ENCODE measurements around the gene NRARP.

Gene NRARP

DNA sequence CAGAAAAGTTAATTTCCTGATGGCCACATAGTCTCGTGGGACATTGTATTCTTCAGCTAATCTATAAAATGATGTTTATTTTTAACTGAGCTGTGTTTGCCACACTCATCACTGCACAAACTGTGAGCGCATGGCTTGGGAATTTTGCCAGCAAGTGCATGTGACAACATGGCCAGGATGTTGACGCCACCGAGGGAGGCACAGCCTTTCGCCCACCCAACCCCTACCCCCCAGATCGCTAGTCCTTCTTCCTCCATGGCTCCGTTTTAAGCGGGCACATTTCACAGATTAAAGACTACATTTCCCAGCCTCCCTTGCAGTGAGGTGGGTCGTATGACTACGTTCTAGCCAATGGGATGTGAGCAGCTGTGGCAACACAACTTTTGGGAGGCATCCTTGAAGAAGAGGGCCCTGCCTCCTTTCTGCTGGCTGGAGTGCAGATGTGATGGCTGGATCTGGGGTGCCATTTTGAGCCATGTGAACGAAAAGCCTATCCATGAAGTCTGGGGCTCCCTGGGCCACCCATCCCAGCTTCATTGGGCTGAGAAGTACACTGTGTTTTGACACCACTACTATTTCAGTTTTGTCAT is 7.9 kb downstream of the NRARP start:
- no peak overlapping the region for H3K4me3 Mint-ChIP-seq
- H3K36me3 Mint-ChIP-seq: no peaks in the 10 kb centered on the region
- H3K9me3 Mint-ChIP-seq: no peaks in the 10 kb centered on the region
- H3K27ac Mint-ChIP-seq: no peak overlapping the region
- H3K27me3 Mint-ChIP-seq: peaks cover 7% of the 10 kb centered on the region
- H3K4me1 Mint-ChIP-seq: peaks cover 9% of the 10 kb centered on the region
- DNase-seq (ENCODE audit: low spot score in 2 of 2) (no peak), ATAC-seq (ENCODE audit: low read depth) (peak; percentile 28)

DNA sequence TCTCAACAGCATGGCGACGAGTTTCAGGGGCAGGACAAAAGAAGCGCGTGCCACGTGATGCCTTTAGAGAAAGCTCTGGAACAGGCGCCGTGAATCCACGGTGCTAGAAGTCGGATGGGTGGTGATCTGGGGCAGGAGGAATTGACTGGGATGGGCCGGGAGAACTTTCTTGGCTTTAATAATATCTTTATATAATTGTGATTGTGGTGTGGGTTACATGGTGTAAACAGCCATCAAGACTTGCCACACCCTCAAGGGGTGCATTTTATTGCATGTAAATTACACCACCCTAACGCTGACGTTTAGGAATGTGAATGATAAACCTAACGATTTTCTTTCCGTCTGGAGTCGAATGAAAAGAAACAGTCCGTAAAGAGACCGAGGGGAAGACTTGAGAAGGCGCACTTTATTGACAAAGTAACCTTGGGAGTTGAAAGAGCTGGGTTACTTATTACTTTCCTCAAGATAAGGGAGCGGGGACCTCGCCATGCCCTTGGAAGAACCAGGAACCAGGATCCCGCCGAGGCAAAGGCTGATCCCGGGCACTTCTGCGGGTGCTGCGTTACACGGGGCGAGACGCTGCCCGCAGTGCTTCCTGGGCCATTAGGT is 8.5 kb downstream of the NRARP start:
- no peaks in the 10 kb centered on the region for H3K36me3 Mint-ChIP-seq
- no peak overlapping the region for H3K27ac Mint-ChIP-seq
- H3K4me1 Mint-ChIP-seq: peaks cover 9% of the 10 kb centered on the region
- ATAC-seq (ENCODE audit: low read depth) (no peak), DNase-seq (ENCODE audit: low spot score in 2 of 2) (no peak)
- H3K9me3 Mint-ChIP-seq: no peaks in the 10 kb centered on the region
- peaks cover 7% of the 10 kb centered on the region for H3K27me3 Mint-ChIP-seq
- H3K4me3 Mint-ChIP-seq: no peak overlapping the region

DNA sequence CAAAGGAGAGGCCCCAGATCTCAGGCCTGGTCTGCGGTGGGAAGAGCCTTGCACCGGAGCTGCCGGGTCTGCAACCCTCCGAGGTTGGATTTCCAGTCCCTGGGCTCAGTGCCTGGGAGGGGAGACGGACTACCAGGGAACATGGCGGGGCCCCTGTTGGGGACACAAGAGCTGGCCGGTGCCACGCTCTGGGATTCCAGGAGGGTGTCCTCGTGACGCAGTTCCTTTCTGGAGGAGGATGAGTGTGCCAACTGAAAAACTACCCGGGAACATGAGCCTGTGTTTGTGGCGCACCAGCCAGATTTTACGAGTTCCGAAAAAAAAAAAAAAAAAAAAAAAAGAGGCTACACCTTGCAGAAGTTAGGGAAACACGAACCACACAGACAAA is 9.0 kb downstream of the NRARP start:
- ATAC-seq (ENCODE audit: low read depth) (no peak), DNase-seq (ENCODE audit: low spot score in 2 of 2) (no peak)
- H3K27me3 Mint-ChIP-seq: peaks cover 7% of the 10 kb centered on the region
- H3K4me3 Mint-ChIP-seq: no peak overlapping the region
- peaks cover 9% of the 10 kb centered on the region for H3K4me1 Mint-ChIP-seq
- H3K36me3 Mint-ChIP-seq: no peaks in the 10 kb centered on the region
- H3K27ac Mint-ChIP-seq: no peak overlapping the region
- H3K9me3 Mint-ChIP-seq: no peaks in the 10 kb centered on the region

DNA sequence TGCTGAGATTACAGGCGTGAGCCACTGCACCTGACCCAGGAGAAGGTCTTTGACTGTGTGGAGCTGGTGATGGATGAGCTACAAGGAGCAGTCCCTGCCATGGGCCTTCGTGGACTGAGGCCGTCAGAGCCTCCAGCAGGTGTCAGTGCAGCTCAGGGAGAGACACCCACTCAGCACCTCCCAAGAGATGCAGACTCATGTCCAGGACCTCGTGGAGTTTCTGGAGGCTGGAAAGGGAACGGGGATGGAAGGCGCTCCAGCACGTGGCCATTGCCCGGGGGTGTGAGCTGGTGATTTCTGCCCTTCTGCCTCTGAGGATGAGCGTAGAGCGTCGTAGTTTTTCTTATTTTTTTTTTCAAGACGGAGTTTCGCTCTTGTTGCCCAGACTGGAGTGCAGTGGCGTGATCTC is 15.1 kb downstream of the NRARP start:
- H3K4me3 Mint-ChIP-seq: peak overlapping the region; percentile 58
- ATAC-seq (ENCODE audit: low read depth) (peak; percentile 14), DNase-seq (ENCODE audit: low spot score in 2 of 2) (no peak)
- peaks cover 8% of the 10 kb centered on the region for H3K36me3 Mint-ChIP-seq
- no peaks in the 10 kb centered on the region for H3K27me3 Mint-ChIP-seq
- H3K9me3 Mint-ChIP-seq: no peaks in the 10 kb centered on the region
- peak overlapping the region; percentile 71 for H3K27ac Mint-ChIP-seq
- H3K4me1 Mint-ChIP-seq: peaks cover 16% of the 10 kb centered on the region

DNA sequence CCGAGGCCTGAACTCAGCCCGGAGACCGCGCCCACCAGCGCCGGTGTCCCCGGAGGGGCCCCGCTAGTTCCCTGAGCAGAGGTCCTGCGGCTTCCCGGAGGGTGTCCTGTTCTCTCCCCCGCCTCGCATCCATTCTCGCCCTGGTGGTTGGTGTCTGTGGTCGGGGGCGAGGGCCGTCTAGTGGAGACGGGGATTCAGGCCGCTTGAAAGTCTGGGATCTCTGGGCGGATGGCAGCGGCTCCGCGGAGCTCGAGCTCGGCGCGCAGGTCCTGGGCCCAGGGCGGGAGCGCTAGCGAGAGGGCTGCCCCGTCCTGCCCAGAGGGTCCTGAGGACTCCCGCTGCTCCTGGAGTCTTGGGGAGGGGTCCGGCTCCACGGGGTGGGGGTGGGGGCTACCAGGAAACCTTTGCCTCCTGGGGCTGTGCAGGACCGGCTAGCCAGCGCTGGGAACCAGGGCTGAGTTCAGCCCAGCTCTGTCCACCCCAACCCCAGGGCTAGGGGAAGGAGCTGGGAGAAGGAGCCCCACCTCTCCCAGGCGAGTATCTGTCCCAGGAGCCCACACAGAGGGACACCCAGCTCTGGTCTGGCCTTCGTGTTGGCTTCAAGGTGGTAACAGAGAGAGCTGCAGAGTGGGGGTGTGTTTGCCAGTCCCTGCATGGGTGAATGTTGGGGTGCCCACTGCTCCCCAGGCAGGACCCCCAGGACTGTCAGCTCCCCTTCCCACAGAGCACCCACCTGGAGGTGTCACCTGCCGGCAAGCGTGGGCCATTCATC is 20.5 kb downstream of the NRARP start:
- DNase-seq (ENCODE audit: low spot score in 2 of 2): no peak
- no peak for ATAC-seq (ENCODE audit: low read depth)
- peak overlapping the region; percentile 94 for H3K27ac Mint-ChIP-seq
- H3K36me3 Mint-ChIP-seq: peaks cover 4% of the 10 kb centered on the region
- H3K4me3 Mint-ChIP-seq: no peak overlapping the region
- no peaks in the 10 kb centered on the region for H3K9me3 Mint-ChIP-seq
- H3K4me1 Mint-ChIP-seq: peaks cover 20% of the 10 kb centered on the region
- H3K27me3 Mint-ChIP-seq: no peaks in the 10 kb centered on the region

DNA sequence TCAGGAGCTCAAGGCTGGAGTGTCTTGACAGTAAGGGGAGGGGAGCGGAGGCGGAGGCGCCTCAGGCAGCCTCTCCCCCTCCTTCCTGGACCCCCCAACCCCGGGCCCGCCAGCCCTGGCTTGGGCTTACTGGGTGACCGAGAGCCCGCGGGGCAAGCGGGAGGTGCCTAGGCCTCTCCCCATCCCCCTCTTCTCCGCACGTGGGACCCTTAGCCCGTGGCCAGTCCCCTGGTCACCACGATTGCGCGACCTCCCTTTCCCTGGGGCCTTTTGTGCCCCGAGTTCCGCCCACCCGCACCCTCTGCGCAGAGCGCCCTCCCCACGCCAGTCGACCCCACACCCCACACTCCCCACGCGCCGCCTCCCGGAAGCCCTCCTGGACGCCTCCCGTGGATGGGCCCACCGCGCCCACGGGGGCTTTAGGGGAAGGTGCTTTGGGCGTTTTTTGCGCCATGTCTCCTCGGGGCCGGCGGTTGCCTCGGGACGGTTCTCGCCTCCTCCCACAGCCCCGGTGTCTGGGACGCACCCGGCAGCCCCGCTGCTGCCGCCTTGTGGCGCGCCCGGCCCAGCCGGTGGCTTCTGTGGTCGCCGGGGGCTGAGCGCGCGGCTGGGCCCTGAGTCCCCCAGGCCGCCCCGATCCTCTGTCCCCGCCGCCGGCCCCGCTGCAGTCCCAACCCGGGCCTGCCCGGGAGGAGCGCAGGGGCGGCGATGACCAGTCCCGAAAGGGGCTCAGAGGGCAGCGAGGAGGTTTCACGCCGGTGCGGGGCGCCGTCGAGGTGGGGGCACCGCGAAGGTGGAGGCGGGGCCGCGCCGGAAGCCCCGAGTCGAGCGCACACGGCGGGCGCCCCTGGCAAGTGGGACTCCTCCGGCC is 21.4 kb downstream of the NRARP start:
- ATAC-seq (ENCODE audit: low read depth) (peak; percentile 43), DNase-seq (ENCODE audit: low spot score in 2 of 2) (no peak)
- Mint-ChIP-seq H3K9me3 (no peaks in the 10 kb centered on the region), H3K27ac (no peak overlapping the region), H3K4me1 (peaks cover 21% of the 10 kb centered on the region), H3K27me3 (no peaks in the 10 kb centered on the region), H3K36me3 (peaks cover 4% of the 10 kb centered on the region), H3K4me3 (no peak overlapping the region)

DNA sequence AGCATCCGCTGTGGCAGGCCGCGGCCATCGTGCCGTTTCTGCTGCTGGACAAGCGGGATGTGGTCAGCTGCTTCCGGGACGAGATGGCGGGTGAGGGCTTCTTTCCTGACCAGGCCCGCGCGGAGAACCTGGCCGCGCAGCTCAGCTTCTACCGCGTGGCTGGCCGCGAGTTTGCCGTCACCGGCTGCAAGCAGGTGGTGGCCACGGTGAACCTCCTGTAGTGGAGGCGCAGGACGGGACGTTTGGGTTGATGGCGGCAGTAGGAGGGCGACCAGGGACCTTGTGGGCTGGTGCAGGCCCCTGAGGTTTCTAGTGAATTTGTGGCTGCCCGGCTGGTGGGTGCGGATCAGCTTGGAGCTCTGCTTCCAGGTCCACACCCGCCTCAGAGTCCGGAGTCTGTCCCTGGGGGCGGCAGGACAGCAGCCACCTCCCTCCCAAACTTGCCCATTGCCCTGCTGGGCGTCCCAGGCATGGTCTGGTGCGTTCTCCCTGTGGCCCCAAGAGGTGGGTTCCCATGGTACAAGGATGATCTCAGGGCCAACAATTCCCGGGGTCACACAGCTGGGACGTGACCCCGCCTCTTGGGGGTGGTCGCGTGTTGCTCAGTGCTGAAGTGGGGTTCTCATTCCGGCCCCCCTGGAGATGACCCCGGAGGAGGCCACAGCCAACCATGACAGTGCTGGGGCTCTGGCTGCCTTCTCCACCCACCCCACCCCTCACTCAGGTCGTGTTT is 22.2 kb downstream of the NRARP start:
- Mint-ChIP-seq H3K9me3 (no peaks in the 10 kb centered on the region), H3K27ac (no peak overlapping the region), H3K4me3 (peak overlapping the region; percentile 27), H3K4me1 (peaks cover 25% of the 10 kb centered on the region), H3K27me3 (no peaks in the 10 kb centered on the region), H3K36me3 (peaks cover 2% of the 10 kb centered on the region)
- no peak for DNase-seq (ENCODE audit: low spot score in 2 of 2)
- ATAC-seq (ENCODE audit: low read depth): no peak

DNA sequence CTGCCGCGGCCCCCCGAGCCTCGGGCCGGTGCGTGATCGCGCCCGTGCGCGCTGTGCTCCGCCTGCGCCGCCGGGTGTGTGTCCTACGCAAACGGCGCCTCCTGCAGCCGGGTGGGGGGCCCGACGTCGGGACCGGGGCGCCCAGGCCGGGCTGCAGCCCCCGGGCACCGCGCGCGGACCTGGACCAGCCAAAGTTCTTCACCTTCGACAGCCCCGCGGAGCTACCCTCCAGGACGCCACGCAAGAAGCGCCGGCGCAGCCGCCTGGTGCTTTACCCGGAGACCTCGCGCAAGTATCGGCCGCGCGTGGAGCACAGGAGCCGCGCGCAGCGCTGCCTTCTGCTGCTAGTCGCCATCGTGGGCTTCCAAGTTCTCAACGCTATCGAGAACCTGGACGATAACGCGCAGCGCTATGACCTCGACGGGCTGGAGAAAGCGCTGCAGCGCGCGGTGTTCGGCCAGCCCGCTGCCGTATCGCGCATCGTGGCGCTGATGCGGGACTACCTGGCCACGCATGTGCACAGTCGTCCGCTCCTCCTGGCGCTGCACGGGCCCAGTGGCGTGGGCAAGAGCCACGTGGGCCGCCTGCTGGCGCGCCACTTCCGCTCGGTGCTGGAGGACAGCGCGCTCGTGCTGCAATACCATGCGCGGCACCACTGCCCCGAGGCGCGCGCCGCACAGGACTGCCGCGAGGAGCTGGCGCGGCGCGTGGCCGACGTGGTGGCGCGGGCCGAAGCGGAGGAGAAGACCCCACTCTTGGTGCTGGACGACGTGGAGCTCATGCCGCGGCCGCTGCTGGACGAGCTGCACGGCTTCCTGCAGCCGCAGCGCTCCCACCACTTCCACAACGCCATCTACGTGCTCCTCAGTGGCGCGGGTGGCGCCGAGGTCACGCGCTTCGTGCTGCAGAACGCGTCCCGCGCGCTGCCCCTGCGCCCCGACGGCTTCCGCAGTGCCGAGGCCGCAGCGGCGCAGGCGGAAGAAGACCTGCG is 23.1 kb downstream of the NRARP start:
- Mint-ChIP-seq H3K27ac (no peak overlapping the region), H3K9me3 (no peaks in the 10 kb centered on the region), H3K36me3 (peaks cover 2% of the 10 kb centered on the region), H3K4me3 (no peak overlapping the region), H3K27me3 (no peaks in the 10 kb centered on the region), H3K4me1 (peaks cover 30% of the 10 kb centered on the region)
- DNase-seq (ENCODE audit: low spot score in 2 of 2) (no peak), ATAC-seq (ENCODE audit: low read depth) (no peak)

DNA sequence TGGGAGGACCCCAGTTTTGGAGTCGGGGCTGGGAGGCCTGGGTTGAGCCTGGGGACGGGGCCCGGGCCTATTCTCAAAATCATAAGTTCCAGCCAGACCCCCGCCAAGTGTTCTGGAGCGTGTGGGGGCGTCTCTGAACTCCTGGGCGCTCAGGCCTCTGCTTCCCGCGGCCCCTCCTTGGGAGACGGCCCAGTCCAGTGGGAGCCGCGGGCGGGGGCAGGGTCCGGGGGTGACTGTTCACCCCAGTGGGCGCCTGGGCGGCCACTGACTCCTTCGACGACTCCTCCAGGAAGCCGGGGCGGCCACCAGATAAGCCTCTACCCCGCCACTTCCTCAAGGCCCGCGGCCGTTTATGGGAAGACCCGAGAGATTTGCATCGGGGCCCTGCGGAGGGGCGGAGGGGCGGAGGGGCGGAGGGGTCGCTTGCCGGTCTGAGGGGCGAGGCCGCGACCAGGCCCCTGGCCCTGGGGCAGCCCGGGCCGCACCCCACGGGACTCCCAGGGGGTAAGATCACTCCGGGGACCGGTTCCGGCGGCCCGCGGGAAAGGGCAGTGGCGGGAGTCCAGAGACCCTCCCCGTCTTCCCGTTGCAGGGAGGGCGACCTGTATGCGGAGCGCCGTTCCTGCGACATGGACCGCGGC is 23.9 kb downstream of the NRARP start:
- ATAC-seq (ENCODE audit: low read depth): peak; percentile 14
- Mint-ChIP-seq H3K27me3 (no peaks in the 10 kb centered on the region), H3K27ac (peak overlapping the region; percentile 86), H3K4me3 (peak overlapping the region; percentile 94), H3K36me3 (peaks cover 2% of the 10 kb centered on the region), H3K9me3 (no peaks in the 10 kb centered on the region), H3K4me1 (peaks cover 30% of the 10 kb centered on the region)
- DNase-seq (ENCODE audit: low spot score in 2 of 2): no peak

DNA sequence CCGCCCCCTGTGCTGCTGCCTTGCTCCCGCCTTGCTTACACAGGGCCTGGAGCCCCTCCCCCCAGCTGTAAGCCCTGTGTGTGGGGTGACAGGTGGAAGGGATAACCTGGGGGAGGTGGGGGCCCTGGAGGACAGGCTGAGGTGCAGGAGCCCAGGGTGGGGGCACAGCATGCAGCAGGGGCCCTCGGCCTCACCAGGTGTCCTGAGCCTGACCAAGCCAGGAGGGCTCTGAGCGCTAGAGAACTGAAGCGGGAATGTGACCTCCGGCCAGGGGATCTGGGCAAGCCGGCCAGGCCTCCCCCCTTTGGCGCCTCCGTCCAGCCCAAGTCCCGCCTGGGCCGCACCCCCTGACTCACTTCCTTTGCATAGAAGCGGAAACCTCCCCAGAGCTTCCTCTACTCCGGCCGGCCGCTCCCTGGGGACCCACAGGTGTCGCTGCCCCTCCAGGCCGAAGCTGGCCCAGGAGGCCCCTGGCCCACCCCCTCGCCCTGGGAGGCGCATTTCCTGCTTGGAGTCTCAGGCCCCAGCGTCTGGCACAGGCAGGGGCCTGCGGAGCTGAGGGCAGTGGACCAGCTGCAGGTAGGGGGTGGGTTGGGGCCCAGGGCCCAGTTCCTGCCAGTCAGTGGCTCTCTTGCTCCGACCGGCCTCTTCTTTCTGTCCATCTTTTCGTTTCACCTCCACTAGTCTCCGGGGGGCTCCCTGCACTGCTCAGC is 24.6 kb downstream of the NRARP start, which contains the start of gene TOR4A:
TOR4A (plus strand) TSS at position 398 of the 713 bp plus-strand sequence. CDS start 964 bp downstream, outside the sequence.
- H3K27me3 Mint-ChIP-seq: no peaks in the 10 kb centered on the region
- H3K27ac Mint-ChIP-seq: peak within 1 kb of the TSS; percentile 86
- H3K4me1 Mint-ChIP-seq: peaks cover 28% of the 10 kb centered on the region
- peak within 1 kb of the TSS; percentile 94 for H3K4me3 Mint-ChIP-seq
- DNase-seq (ENCODE audit: low spot score in 2 of 2) (no peak), ATAC-seq (ENCODE audit: low read depth) (peak; percentile 54)
- H3K36me3 Mint-ChIP-seq: peaks cover under 1% of the 10 kb centered on the region
- H3K9me3 Mint-ChIP-seq: no peaks in the 10 kb centered on the region

DNA sequence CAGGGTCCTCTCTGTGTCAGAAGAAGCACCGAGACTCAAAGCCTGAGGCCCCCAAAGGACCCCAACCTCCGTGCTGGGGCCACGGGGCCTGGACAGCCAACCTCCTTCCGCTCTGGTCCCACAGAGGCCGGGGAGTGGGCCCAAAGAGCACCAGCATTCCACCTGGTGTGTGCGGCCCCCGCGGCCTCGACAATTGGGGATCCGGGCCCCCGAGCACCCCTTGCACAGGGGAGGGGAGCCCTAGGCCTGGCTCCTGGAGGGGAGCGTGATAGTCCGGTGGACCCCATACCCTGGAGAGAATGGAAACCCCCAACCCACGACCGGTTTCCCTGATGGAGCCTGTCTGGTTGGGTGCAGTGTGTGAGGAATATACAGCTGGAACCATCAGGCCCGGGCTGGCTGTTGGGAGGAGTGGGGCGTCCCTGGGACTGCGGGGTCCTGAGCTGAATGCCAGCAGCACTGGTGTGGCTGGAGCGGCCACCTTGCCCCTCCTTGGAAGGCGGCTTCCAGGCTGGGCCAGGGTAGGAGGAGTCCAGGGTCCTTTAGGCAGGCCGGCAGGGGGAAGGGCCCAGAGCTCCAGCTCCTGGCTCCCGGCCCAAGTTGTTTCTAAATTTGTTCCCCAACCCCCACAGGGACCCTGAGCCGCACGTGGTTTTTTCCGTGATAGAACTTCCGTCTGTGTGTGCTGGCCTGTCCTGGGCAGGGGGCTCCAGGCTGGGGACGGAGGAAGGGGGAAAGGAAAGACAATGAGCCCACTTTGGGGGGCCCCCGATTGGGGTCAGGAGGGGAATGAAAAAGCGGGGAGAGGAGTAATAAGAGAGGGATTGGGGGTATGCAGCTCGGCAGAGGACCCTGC is 25.4 kb downstream of the NRARP start:
- H3K4me1 Mint-ChIP-seq: peaks cover 23% of the 10 kb centered on the region
- peak overlapping the region; percentile 86 for H3K27ac Mint-ChIP-seq
- H3K9me3 Mint-ChIP-seq: no peaks in the 10 kb centered on the region
- peak overlapping the region; percentile 94 for H3K4me3 Mint-ChIP-seq
- no peaks in the 10 kb centered on the region for H3K36me3 Mint-ChIP-seq
- DNase-seq (ENCODE audit: low spot score in 2 of 2): no peak
- no peaks in the 10 kb centered on the region for H3K27me3 Mint-ChIP-seq
- no peak for ATAC-seq (ENCODE audit: low read depth)
